GM12878 (cell line): ENCODE data around the gene ATXN1L. TPM values are rescaled to one million over a fixed set of nuclear protein-coding genes. Genes with fewer than 3 reads are reported as not detected.

Experiments
- ATAC-seq: fragments of 200-7000 bp; cut with Tn5 transposase; 3 replicates; pipeline ENCODE4 v1.9.1; 2020; ENCODE audit warnings: mild to moderate bottlenecking, moderate library complexity
- BruUV-seq: library from RNA; stranded (reverse); fragments of 400-500 nt; replicated peaks from 2 replicates; lab custom pipeline; 2021; lab: Mats Ljungman, UMichigan
- CTCF ChIA-PET: fragments of 300-600 bp; sonication (Branson Sonifier 250); formaldehyde crosslinking; extraction: SDS; loops from one replicate; lab custom pipeline; 2021; ENCODE audit warnings: inconsistent platforms; lab: Yijun Ruan, JAX
- POLR2A ChIA-PET: fragments of 350-600 bp; formaldehyde crosslinking; extraction: SDS; loops from one replicate; lab custom pipeline; 2021; ENCODE audit warnings: inconsistent platforms; lab: Charles Lee
- RAD21 ChIA-PET: fragments of 300-600 bp; sonication (Branson Sonifier 250); formaldehyde crosslinking; loops from one replicate; lab custom pipeline; 2023; ENCODE audit warnings: antibody characterized with exemption; ENCODE audit not compliant: unreplicated experiment; lab: Charles Lee
- SMC1A ChIA-PET: fragments of 300-600 bp; sonication (Branson Sonifier 250); formaldehyde crosslinking; loops from one replicate; lab custom pipeline; 2023; ENCODE audit not compliant: unreplicated experiment, uncharacterized antibody; lab: Charles Lee
- DNase-seq: peaks from one replicate; pipeline ENCODE4 v3.0.0-alpha.2; 2011; ENCODE audit warnings: low read depth, low spot score
- FAIRE-seq: peaks from 3 replicates; lab custom pipeline; 2011; peaks lifted over from hg19 to GRCh38; lab: Jason Lieb, UNC
- H2AFZ ChIP-seq: 2 replicates; pipeline ENCODE4 v1.6.0; 2011; ENCODE audit warnings: low read depth, low read length, control low read depth; ENCODE audit not compliant: control insufficient read depth
- H3K27ac ChIP-seq: 2 replicates; pipeline ENCODE4 v1.5.1; 2011; ENCODE audit warnings: control low read depth; ENCODE audit not compliant: control insufficient read depth, insufficient read depth
- H3K27me3 ChIP-seq, 2 experiments: replicated peaks in 1 of 2; 2 replicates each; pipeline versions ENCODE4 v1.6.0 to v1.6.1; 2011; ENCODE audit warnings: low read length in 1 of 2; ENCODE audit not compliant: control insufficient read depth in 2 of 2, insufficient read depth in 2 of 2
- H3K36me3 ChIP-seq, 2 experiments: 2 replicates each; pipeline ENCODE4 v1.5.1; 2011; ENCODE audit warnings: low read length in 1 of 2; ENCODE audit not compliant: control insufficient read depth in 2 of 2, insufficient read depth in 2 of 2
- H3K4me1 ChIP-seq: 2 replicates; pipeline ENCODE4 v1.6.1; 2011; ENCODE audit warnings: mild to moderate bottlenecking, low read length, moderate library complexity, mixed read lengths; ENCODE audit not compliant: control insufficient read depth, insufficient read depth
- H3K4me2 ChIP-seq: 2 replicates; pipeline ENCODE4 v1.6.0; 2011; ENCODE audit warnings: control low read depth; ENCODE audit not compliant: control insufficient read depth, insufficient read depth
- H3K4me3 ChIP-seq: fragments of 200-600 bp; sonication (generic); 2 replicates; pipeline ENCODE4 v1.5.1; 2016
- H3K79me2 ChIP-seq: 2 replicates; pipeline ENCODE4 v1.6.0; 2011; ENCODE audit warnings: low read length; ENCODE audit not compliant: control insufficient read depth, insufficient read depth
- H3K9ac ChIP-seq: 2 replicates; pipeline ENCODE4 v1.8.0; 2011; ENCODE audit warnings: low read length, control low read depth, mixed read lengths; ENCODE audit not compliant: control insufficient read depth, insufficient read depth
- H3K9me3 ChIP-seq: replicated peaks from 3 replicates; pipeline ENCODE4 v1.5.1; 2011; ENCODE audit warnings: mild to moderate bottlenecking, low read length; ENCODE audit not compliant: control insufficient read depth, insufficient read depth
- H4K20me1 ChIP-seq: 2 replicates; pipeline ENCODE4 v1.6.0; 2011; ENCODE audit not compliant: control insufficient read depth, insufficient read depth
- CHD1 ChIP-seq: IDR thresholded peaks from 2 replicates; pipeline ENCODE4 v1.6.1; 2012; ENCODE audit warnings: low read depth, low read length, improper control_type of control experiment
- CREM ChIP-seq: IDR thresholded peaks from 2 replicates; pipeline ENCODE4 v1.6.1; 2014; ENCODE audit warnings: antibody characterized with exemption, low read depth
- EED ChIP-seq: sonication (generic); IDR thresholded peaks from 2 replicates; pipeline ENCODE4 v1.6.1; 2016; ENCODE audit warnings: antibody characterized with exemption, low read depth
- HDAC2 ChIP-seq: fragments of 200-600 bp; sonication (generic); IDR thresholded peaks from 2 replicates; pipeline ENCODE4 v1.6.1; 2017
- MEF2A ChIP-seq: IDR thresholded peaks from 2 replicates; pipeline ENCODE4 v1.6.1; 2011; ENCODE audit warnings: low read depth, mild to moderate bottlenecking, low read length, moderate library complexity; ENCODE audit not compliant: insufficient read depth
- POLR2A ChIP-seq: IDR thresholded peaks from 2 replicates; pipeline ENCODE4 v1.6.1; 2011; ENCODE audit warnings: low read depth, mild to moderate bottlenecking, low read length
- RUNX3 ChIP-seq: IDR thresholded peaks from 2 replicates; pipeline ENCODE4 v1.6.1; 2012; ENCODE audit warnings: low read length, inconsistent platforms
- SUPT20H ChIP-seq: IDR thresholded peaks from 2 replicates; pipeline ENCODE4 v1.6.1; 2011; ENCODE audit warnings: low read depth, mild to moderate bottlenecking, low read length, moderate library complexity, borderline replicate concordance; ENCODE audit not compliant: control insufficient read depth
- TAF1 ChIP-seq: IDR thresholded peaks from 2 replicates; pipeline ENCODE4 v1.6.1; 2011; ENCODE audit warnings: mild to moderate bottlenecking, low read depth, low read length, borderline replicate concordance
- TBL1XR1 ChIP-seq: IDR thresholded peaks from 2 replicates; pipeline ENCODE4 v1.6.1; 2012; ENCODE audit warnings: low read depth, low read length, improper control_type of control experiment
- TCF12 ChIP-seq: IDR thresholded peaks from 2 replicates; pipeline ENCODE4 v1.6.1; 2011; ENCODE audit warnings: low read depth, mild to moderate bottlenecking, low read length
- ZBED1 ChIP-seq: IDR thresholded peaks from 2 replicates; pipeline ENCODE4 v1.6.1; 2016; ENCODE audit warnings: borderline replicate concordance
- WGBS: methylation state at CpG from one replicate; pipeline ENCODE4 v1.1.6; 2016; ENCODE audit warnings: low lambda C conversion rate; ENCODE audit not compliant: insufficient replicate concordance, insufficient coverage; ENCODE audit errors: missing lambda C conversion rate; 5-methylcytosine and 5-hydroxymethylcytosine counted together
- in situ Hi-C: fragments of 300-500 bp; cut with MboI; formaldehyde crosslinking; loops from 9 replicates; pipeline ENCODE4 v1.14.3; 2018; ENCODE audit warnings: mixed read lengths
- intact Hi-C: fragments of 100-400 bp; cut with micrococcal nuclease; formaldehyde crosslinking; loops from one replicate; pipeline ENCODE4 v1.14.2; 2022; ENCODE audit not compliant: unreplicated experiment
- polyA plus RNA-seq, 11 experiments: library from polyadenylated mRNA; depleted of rRNA in 4 of 11; unstranded in 6 of 11; stranded (reverse) in 5 of 11; fragments of >200 nt; fragmentation: Nextera tagmentation in 4 of 11; fragmentation: Illumina TruSeq in 1 of 11; extraction: Ambion mirVana in 4 of 11; extraction: Trizol in 1 of 11; gene quantifications; 1 replicate in 1 of 11; 2 replicates in 10 of 11; pipeline versions ENCODE4 v1.2.1 to v1.2.3, GENCODE V29; 2011 to 2016; ENCODE audit warnings: inconsistent platforms in 2 of 11, missing spikeins in 2 of 11, low read depth in 1 of 11
- total RNA-seq, 4 experiments: library from RNA; depleted of rRNA in 3 of 4; stranded (reverse); fragments of >200 nt in 3 of 4; fragmentation: Illumina TruSeq in 1 of 4; extraction: Trizol in 1 of 4; gene quantifications; 2 replicates each; pipeline versions ENCODE4 v1.2.1 to v1.2.3, GENCODE V29; 2013 to 2021
- TF ChIP-seq, protein P1 (sequence below): fragments of 450-650 bp; formaldehyde crosslinking; IDR thresholded peaks from 2 replicates; pipeline ENCODE4 v1.5.0; 2022; ENCODE audit warnings: mild to moderate bottlenecking, missing genetic modification characterization
- TF ChIP-seq, protein P2 (sequence below): IDR thresholded peaks from 2 replicates; pipeline ENCODE4 v1.6.1; 2011; ENCODE audit warnings: borderline replicate concordance, low read depth, mild to moderate bottlenecking, moderate library complexity, low read length; ENCODE audit not compliant: insufficient read depth, poor library complexity, severe bottlenecking
- TF ChIP-seq, protein P3 (sequence below): fragments of 450-650 bp; conservative IDR thresholded peaks from 2 replicates; pipeline ENCODE4 v1.6.1; 2017; ENCODE audit warnings: mild to moderate bottlenecking, moderate library complexity

Gene ATXN1L
- total and polyA plus RNA-seq, 10 of the 15 experiments (the other 5 are each of a cell fraction or from before 2014, with no cell fraction given) = 1.8 to 14.6 (median 9.2) TPM

DNA sequence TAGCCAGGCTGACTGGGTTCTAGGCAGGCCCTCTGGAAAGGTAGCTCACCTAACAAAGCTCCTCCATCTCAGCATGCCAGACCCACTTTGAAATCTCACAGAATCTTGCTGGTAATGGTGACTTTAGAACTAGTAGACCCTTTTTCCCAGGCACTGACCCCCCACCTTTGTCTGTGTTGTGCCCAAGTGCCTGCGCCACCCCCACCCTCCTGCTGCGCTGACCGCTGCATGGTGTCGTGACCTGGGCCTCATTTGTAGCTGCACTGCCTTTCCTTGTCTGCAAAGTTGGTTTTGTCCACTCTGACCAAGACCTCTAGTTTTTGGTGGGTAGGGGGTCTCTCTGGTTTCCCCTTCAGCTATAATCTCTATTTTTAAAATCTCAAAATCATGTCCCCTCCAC, 6.8 kb downstream of the ATXN1L start (continued):
- TF ChIP-seq, protein P1, sequence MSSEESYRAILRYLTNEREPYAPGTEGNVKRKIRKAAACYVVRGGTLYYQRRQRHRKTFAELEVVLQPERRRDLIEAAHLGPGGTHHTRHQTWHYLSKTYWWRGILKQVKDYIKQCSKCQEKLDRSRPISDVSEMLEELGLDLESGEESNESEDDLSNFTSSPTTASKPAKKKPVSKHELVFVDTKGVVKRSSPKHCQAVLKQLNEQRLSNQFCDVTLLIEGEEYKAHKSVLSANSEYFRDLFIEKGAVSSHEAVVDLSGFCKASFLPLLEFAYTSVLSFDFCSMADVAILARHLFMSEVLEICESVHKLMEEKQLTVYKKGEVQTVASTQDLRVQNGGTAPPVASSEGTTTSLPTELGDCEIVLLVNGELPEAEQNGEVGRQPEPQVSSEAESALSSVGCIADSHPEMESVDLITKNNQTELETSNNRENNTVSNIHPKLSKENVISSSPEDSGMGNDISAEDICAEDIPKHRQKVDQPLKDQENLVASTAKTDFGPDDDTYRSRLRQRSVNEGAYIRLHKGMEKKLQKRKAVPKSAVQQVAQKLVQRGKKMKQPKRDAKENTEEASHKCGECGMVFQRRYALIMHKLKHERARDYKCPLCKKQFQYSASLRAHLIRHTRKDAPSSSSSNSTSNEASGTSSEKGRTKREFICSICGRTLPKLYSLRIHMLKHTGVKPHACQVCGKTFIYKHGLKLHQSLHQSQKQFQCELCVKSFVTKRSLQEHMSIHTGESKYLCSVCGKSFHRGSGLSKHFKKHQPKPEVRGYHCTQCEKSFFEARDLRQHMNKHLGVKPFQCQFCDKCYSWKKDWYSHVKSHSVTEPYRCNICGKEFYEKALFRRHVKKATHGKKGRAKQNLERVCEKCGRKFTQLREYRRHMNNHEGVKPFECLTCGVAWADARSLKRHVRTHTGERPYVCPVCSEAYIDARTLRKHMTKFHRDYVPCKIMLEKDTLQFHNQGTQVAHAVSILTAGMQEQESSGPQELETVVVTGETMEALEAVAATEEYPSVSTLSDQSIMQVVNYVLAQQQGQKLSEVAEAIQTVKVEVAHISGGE = no peak
- TF ChIP-seq EED = no peak
- TF ChIP-seq TCF12 = no peak
- TF ChIP-seq POLR2A = no peak

DNA sequence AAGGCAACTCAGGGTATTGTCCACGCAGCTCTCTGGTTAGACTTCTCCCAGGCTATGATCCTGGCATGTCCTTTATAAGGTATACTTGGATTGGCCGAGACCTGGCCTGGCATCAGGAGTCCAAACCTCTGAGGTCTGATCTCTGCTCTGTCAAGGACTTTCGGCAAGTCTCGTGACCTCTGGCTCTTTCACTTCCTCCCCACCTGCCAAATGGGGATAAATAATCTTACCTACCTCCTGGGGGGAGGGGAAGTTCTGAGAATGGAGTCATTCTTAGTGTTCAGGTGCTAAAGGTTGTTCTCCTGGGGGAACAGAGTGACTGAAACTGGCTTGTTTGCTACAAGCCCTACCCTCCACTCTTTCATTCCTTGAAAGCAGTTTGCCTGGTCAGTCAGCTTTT, 7.6 kb downstream of the ATXN1L start:
- Histone ChIP-seq H3K9ac (peak overlapping the region; percentile 60), H3K79me2 (peaks cover 27% of the 10 kb centered on the region), H4K20me1 (no peaks in the 10 kb centered on the region), H3K27me3 (no peaks in the 10 kb centered on the region), H3K27ac (peak overlapping the region; percentile 86), H3K9me3 (no peaks in the 10 kb centered on the region), H3K4me3 (peak overlapping the region; percentile 17), H3K36me3 (peaks cover 23 to 24% of the 10 kb centered on the region in 2 experiments), H3K4me1 (peaks cover 32% of the 10 kb centered on the region), H3K4me2 (peak overlapping the region; percentile 87), H2AFZ (no peak overlapping the region)
- peak; percentile 88 for ATAC-seq
- intact Hi-C loops (loop anchor here (2.0 kb wide), 1 partner anchor 45 kb away; the partner anchor contains the start of gene AP1G1), in situ Hi-C loops (no loop called here)
- ChIA-PET SMC1A (interaction anchor here (0.6 to 2.0 kb wide), 6 partner anchors 10 to 41 kb away, joined by 3 to 8 read pairs (median 5); no protein-coding TSS in a partner anchor), RAD21 (interaction anchor here (1.0 to 2.7 kb wide), 7 partner anchors 10 to 58 kb away, joined by 3 to 12 read pairs (median 4); partner anchors contain the start of gene AP1G1), CTCF (interaction anchor here (0.8 to 1.8 kb wide), 5 partner anchors 13 to 108 kb away, joined by 3 to 9 read pairs (median 3); no protein-coding TSS in a partner anchor), POLR2A (interaction anchor here (0.7 to 2.6 kb wide), 6 partner anchors 9 to 45 kb away, joined by 3 to 15 read pairs (median 4); partner anchors contain the start of gene AP1G1)
- FAIRE-seq = peak; percentile 92
- no peak for DNase-seq
- BruUV-seq = no TSS peak
- 9% methylated on average over 4 of the region's 4 CpGs for WGBS
- TF ChIP-seq ZBED1 (no peak), EED (peak; percentile 61), RUNX3 (peak; percentile 55; the same call in 1 of the 2 replicates), SUPT20H (no peak), HDAC2 (no peak), TAF1 (no peak), MEF2A (peak; percentile 72; the same call in 1 of the 2 replicates), TBL1XR1 (no peak), CHD1 (no peak), CREM (peak; percentile 33; the same call in 1 of the 2 replicates)
- TF ChIP-seq, protein P2, sequence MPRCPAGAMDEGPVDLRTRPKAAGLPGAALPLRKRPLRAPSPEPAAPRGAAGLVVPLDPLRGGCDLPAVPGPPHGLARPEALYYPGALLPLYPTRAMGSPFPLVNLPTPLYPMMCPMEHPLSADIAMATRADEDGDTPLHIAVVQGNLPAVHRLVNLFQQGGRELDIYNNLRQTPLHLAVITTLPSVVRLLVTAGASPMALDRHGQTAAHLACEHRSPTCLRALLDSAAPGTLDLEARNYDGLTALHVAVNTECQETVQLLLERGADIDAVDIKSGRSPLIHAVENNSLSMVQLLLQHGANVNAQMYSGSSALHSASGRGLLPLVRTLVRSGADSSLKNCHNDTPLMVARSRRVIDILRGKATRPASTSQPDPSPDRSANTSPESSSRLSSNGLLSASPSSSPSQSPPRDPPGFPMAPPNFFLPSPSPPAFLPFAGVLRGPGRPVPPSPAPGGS = no peak
- TF ChIP-seq, protein P3, sequence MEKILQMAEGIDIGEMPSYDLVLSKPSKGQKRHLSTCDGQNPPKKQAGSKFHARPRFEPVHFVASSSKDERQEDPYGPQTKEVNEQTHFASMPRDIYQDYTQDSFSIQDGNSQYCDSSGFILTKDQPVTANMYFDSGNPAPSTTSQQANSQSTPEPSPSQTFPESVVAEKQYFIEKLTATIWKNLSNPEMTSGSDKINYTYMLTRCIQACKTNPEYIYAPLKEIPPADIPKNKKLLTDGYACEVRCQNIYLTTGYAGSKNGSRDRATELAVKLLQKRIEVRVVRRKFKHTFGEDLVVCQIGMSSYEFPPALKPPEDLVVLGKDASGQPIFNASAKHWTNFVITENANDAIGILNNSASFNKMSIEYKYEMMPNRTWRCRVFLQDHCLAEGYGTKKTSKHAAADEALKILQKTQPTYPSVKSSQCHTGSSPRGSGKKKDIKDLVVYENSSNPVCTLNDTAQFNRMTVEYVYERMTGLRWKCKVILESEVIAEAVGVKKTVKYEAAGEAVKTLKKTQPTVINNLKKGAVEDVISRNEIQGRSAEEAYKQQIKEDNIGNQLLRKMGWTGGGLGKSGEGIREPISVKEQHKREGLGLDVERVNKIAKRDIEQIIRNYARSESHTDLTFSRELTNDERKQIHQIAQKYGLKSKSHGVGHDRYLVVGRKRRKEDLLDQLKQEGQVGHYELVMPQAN = no peak
